Measurements from ENCODE around the gene TASOR.
A peak's percentile ranks its signal among the peaks of the same experiment; 100 is the strongest.

The TASOR gene

DNA sequence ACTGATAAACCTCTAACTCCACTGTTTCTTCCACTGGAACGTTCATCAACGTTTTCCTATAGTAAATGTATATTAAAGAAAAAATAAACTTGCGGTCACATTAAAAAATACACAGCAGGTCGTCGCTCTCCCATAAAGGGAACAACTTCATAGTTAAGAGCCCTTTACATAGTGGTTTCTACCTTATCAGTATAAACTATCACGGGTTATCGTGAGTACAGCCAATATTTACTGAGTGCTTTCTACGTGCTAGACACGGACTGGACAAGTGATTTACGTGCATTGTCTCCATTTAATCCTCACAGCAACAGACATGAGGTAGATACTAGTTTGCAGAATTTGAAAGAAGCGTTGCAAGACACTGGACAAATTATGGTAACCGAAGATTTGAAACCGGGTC, 964 bp upstream of the TASOR start:
- no peak for DNase-seq

DNA sequence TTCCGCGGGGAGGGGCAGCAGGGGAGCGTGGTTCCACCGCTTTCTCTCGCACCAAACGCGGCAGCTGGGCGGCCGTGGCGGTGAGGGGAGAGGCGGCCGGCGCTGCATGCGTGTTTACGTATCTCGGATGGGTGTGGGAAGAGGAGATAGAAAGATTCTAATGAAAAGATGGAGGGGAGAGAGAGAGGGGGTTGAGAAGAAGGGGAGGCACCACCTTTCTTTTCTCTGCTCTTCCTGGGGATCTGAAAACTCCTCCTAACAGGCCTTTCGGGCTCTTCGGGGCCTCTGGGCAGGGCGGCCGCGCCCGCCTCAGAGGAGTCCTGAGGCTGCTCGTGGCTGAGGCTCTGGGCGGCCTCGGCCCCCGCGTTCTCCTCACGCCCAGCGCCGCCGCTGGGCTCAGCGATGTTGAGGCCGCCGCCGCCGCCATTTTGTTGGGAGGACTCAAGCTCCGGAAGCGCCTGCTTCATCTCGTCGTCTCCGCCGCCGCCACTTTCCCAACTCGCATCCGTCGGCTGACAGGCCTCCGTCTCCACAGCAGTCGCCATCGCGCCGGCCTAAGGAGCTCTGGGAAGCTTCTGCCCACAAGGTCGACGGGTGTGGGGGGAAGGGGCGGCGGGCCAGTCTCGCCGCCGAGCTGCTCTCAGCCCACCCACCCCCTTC, 473 bp downstream of the TASOR start:
- DNase-seq = peak; percentile 2 to 34

DNA sequence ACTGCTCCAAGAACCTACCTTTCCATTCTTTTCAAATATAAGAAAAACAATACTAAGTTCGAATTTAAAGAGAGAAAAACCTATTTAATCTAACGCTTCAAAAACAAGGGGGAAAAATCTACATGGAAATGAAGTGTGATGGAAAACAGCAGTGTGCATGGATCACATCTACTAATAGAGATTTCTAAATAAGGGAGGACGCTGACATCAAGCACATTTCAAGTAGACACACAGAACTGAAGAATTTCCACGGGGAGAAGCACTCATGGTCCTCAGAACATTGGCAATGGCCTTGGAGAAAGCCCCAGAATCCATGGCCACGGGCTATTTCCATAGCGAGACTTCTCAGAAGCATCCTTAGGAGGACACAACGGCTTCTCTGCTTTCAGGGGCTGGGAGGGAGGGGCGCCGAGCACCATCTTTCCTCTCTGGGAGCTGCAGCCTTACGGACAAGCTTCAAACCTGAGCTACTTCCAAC, 1.0 kb downstream of the TASOR start:
- peak in 1 of 2 experiments; percentile 19 for DNase-seq

DNA sequence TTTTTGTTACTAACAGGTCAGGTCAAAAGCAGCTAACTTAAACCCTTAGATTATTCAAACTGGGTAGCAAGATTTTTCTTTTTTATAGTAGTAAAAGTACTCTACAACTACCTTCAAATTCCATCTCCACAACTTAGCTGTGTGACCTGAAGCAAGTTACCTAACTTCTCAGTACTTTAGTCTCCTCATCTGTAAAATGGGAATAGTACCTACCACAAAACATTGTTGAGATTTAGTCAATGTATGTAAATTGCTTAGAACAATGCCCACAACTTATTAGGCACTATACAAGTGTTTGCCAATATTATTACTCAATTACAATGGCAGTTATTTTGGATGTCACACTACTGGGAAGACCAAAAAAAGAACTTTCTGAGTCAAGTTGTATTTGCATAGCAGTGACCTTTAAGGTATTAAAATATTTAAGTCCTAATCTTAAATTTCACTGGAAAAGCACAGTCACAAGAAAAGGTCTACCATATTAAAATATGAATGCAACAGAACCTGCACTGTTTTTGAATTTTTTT, 2.9 kb downstream of the TASOR start:
- no peak for DNase-seq

DNA sequence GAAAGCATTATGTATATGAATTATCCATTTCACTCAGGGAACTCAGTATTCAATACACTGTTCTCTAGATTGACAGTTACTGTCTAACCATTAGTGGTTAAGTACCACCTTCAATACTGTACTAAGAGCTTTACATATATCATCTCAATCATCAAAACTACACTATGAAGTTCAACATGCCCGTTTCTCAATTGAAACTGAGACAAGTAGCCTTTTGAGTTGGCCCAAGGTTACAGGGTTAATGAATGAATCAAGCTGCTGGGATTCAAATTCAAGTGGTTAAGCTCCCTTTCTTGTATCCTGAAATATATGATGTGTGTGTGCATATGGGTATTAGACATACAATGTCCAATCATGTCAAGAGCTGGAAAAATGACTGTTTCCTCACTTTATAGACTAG, 5.8 kb downstream of the TASOR start:
- no peak for DNase-seq

DNA sequence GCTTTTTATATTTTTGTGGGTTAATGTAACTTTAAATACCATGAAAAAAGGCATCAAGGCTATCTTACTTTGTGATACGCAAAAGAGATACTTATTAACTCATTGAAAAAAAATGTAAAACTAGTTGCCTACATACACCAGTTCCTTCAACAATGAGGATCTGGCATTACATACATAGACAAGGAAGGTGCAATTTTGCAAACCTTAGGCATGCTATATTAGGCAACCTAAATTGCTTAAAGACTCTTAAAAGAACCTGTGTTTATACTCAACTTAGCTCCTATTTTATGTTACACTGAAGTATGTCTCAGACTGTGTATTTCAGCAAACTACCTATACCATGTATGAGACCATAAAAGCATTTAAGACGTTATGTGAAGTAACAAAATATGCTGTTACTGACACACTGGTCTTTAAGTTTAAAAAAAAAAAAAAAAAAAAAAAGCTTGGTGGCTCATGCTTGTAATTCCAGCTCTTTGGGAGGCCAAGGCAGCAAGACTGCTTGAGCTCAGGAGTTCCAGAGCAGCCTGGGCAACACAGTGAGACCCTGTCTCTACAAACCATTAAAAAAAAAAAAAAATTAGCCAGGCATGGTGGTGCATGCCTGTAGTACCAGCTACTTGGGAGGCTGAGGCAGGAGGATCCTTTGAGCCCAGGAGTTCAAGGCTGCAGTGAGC, 9.1 kb downstream of the TASOR start:
- no peak for DNase-seq

DNA sequence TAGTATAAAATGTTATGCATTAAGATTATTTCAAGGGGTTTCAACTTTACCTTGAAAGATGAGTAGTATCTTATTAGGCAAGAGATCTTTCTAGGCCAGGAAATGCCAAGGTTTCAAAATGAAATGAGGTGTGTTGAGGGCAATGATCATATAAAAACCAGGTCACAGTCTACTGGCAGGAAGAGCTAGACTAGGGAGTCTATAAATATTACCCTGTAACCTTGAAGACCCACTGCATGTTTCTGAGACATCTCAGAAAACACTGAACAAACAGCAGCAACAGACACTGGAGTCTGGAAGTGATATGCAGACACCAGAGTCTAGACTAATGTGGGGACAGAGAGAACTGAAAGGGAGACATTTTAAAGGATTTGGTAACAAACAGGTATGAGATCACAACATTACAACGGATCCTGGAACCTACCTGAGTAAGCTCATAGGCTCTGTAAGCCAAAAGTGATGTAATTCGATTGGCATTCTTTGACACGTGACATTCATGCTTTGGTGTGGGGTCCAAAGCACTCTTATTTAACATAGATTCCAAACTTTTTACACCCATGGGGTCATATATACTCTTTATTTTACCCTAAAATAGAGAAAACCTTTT, 15.0 kb downstream of the TASOR start:
- no peak for DNase-seq

DNA sequence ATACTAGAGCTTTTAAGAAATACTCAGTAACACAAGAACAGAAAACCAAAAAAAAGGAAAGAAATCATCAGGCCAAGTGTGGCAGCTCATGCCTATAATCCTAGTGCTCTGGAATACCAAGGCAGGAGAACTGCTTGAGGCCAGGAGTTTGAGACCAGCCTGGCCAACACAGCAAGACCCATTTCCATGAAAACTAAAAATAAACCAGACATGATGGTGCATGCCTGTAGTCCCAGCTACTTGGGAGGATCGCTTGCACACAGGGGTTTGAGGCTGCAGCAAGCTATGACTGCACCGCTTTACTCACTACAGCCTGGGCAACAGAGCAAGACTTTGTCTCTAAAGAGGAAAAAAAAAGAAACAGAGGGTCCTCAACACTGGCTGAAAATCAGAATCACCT, 18.2 kb downstream of the TASOR start:
- DNase-seq = no peak

DNA sequence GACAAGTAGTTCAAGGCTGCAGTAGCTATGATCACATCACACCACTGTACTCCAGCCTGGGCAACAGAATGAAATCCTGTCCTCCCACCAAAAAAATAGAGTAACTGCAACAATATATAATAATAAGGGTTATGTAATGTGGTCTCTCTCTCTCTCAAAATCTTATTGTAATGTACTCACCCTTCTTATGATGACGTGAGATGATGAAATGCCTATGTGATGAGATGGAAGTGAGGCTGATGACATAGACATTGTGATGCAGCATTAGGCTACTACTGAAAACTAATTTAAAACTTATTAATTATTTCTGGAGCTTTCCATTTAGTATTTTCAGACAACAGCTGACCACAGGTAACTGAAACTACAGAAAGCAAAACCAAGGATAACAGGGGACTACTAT, 27.4 kb downstream of the TASOR start:
- no peak for DNase-seq

DNA sequence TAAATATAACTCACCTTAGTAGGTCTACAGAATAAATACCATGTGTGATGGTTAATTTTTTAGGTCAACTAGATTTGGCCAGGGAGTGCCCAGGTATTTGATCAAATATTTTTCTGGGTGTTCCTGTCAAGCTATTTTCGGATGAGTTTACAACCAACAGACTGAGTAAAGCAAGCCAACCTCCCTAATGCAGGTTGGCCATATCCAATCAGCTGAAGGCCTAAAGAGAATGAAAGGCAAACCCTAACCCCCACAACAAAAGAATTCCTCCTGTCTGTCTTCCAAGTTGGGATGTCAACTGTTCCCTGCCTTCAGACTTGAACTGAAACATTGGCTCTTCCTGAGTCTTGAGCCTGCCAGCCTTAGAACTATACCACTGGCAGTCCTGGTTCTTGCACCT, 28.6 kb downstream of the TASOR start:
- DNase-seq = no peak

DNA sequence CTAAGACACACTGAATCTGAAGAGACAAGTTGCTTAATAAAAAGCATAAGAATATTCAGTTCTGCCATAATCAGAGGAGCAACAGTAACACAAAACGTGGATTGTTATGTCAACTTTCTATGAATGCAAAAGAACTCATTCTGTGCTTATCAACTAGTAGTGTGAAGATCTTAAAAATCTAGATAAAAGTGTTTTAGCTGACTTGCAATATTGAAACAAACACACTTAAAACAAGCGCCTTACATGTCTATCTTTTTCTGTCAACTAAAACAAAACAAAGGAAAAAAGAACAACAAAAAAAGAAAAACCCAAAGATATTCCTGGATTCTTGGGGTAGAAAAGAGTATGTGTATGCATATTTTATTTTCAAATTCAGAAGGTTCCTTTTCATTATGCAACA, 37.7 kb downstream of the TASOR start:
- no peak for DNase-seq

DNA sequence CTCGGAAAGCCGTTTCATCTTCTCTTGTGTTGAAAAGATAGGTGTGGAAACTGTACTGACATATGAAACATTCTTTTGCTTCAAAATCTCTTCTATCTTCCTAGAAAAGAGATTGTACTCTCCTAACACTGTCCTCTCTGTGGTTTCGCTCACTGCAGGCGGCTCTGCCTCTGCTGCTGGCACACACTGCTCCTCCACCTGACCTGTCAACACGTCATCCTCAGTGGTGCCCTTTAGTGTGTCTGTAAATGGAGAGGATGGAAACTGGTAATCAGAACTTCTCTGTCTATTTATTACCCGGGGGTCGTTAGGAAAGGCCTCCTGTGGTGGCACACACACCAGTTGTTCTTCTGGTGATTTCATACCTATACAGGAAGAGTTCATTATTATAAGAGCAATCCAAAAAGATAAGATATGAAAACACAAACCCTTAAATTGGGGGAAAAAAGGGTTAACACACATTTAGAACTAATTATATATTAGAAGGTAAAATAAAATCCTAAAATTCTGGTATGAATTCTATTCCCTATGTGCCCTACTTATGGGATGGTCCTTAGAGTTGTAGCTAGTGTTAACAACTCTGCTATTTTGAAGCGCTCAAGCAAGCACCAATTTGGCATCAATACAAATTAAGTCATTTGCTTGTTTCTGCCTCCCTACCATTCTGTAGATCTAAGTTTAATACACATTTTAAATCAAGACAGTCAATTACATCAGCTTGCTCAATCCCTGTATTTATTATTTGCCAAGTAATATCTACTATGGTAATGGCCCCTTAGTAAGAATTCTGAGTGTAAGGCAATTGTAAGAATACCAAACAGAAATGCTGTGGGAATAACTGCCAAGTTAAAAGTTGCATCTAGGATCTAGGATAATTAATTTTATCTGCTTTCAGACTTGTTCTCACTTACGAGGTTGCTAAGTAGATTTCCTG, 49.2 kb downstream of the TASOR start:
- DNase-seq = no peak

Data from NCI-H187 (cell line).